ENCODE results near the gene ZWINT. TPM values are rescaled to one million over a fixed set of nuclear protein-coding genes. Genes with fewer than 3 reads are reported as not detected.

The ZWINT gene
- polyA plus RNA-seq, 2 of the 4 experiments (the other 2 are of a cell fraction): 78.8 to 116 TPM

DNA sequence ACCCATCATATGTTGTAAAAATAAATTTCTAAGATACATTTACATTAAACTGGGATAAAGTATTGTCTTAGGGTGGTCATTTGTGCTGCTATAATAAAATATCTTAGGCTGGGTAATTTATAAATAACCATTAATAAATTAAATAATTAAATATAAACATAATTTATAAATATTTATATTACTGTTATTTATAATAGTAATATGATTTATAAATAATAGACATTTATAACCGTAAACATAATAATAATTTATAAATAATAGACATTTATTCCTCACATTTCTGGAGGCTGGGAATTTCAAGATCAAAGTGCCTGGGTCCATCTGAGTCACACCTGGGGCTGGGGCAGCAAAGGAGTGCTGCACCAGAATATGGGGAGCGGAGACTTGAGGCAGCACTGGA lies 31.1 kb downstream of the ZWINT start:
- ATAC-seq: no peak
- DNase-seq (ENCODE audit: low read depth in 1 of 2, low spot score in 1 of 2): no peak
- WGBS (ENCODE audit: missing lambda C conversion rate): 66% methylated on average over 2 of the region's 2 CpGs

DNA sequence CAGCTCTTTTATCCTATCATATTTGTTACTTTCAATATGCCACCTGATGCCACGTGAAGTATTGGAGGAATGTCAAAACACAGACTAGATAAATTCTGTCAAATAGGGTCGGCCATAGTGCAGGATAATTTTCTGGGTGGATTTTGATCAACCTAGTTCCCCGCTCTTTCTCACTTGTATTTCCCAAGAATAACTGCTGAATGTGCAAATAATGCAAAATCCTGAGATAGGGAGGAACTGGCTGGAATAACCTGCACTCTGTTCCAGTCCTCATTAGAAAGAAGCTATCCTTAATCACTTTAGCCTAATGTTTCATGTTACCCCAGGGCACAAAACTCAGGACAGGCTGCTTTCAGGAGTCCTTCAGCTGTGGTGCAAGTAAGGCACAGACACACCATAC lies 33.9 kb downstream of the ZWINT start:
- no peak for FAIRE-seq
- ATAC-seq: no peak
- TF ChIP-seq MAFK (IDR thresholded peaks at IDR 0.05; ENCODE audit: partially characterized antibody): peak; percentile 86
- TF ChIP-seq ZFP36 (IDR thresholded peaks at IDR 0.05; ENCODE audit: borderline replicate concordance, partially characterized antibody): no peak
- no peaks in the 10 kb centered on the region for H3K4me1 ChIP-seq
- H3K4me2 ChIP-seq: no peak overlapping the region
- POLR2A ChIA-PET: no interaction called here
- WGBS (ENCODE audit: missing lambda C conversion rate): 7% methylated on average over 3 of the region's 3 CpGs
- H3K27ac ChIP-seq: no peak overlapping the region
- DNase-seq (ENCODE audit: low read depth in 1 of 2, low spot score in 1 of 2): no peak
- no peaks in the 10 kb centered on the region for H3K9me3 ChIP-seq
- CTCF ChIA-PET: no interaction called here
- no peak overlapping the region for H3K4me3 ChIP-seq

More for the DNA sequence above, 31.1 kb downstream of the ZWINT start:
- no peaks in the 10 kb centered on the region for H3K4me1 ChIP-seq
- no peak for FAIRE-seq
- ChIA-PET CTCF (no interaction called here), POLR2A (no interaction called here)
- no peaks in the 10 kb centered on the region for H3K9me3 ChIP-seq
- no peak for TF ChIP-seq FOSL2 (IDR thresholded peaks at IDR 0.05)
- no peak for TF ChIP-seq FOSL2 (CRISPR knock-in tag; IDR thresholded peaks at IDR 0.05)
- TF ChIP-seq HOXB5 (CRISPR knock-in tag; IDR thresholded peaks at IDR 0.05): no peak
- TF ChIP-seq RARB (CRISPR knock-in tag; IDR thresholded peaks at IDR 0.05): no peak
- TF ChIP-seq RAD21 (conservative IDR thresholded peaks at IDR 0.05 in 1 of 2, IDR thresholded peaks at IDR 0.05 in 1 of 2): no peak
- TF ChIP-seq ZNF302 (CRISPR knock-in tag; IDR thresholded peaks at IDR 0.05): no peak
- TF ChIP-seq SMC3 (IDR thresholded peaks at IDR 0.05): no peak
- TF ChIP-seq PHF8 (IDR thresholded peaks at IDR 0.05; ENCODE audit: borderline replicate concordance, low read depth): no peak
- no peak for TF ChIP-seq RCOR1 (IDR thresholded peaks at IDR 0.05; ENCODE audit: low read depth, low read length)
- no peak overlapping the region for H3K4me2 ChIP-seq
- H3K27ac ChIP-seq: no peak overlapping the region
- H3K4me3 ChIP-seq: no peak overlapping the region

DNA sequence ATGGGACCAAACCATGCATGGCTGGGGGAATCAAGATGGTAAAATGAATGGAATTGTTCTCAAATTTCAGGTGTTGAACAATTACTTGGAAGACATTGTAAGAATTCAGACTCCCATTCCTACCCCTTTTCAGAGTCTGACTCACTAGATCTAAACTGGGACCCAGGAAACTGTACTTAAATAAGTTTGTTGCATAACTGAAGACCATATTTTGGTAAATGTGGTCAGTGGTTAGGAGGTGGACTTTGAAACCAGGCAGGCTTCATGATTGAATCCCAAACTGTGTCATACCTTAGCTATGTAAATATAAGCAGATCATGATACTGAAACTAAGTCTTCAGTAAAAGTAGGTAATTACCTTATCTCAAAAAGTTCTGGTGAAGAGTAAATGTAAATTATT lies 41.7 kb downstream of the ZWINT start:
- H3K4me2 ChIP-seq: no peak overlapping the region
- POLR2A ChIA-PET: no interaction called here
- FAIRE-seq: no peak
- DNase-seq (ENCODE audit: low read depth in 1 of 2, low spot score in 1 of 2): peak in 1 of 2 experiments; percentile 2
- no peak overlapping the region for H3K27ac ChIP-seq
- ATAC-seq: no peak
- no peaks in the 10 kb centered on the region for H3K4me1 ChIP-seq
- no peaks in the 10 kb centered on the region for H3K9me3 ChIP-seq
- CTCF ChIA-PET: no interaction called here
- no peak overlapping the region for H3K4me3 ChIP-seq
- TF ChIP-seq PHF8 (IDR thresholded peaks at IDR 0.05; ENCODE audit: borderline replicate concordance, low read depth) (no peak), ZFP36 (IDR thresholded peaks at IDR 0.05; ENCODE audit: borderline replicate concordance, partially characterized antibody) (no peak), FOXS1 (CRISPR knock-in tag; IDR thresholded peaks at IDR 0.05) (no peak), RNF2 (IDR thresholded peaks at IDR 0.05; ENCODE audit: borderline replicate concordance, low read depth) (no peak), BHLHE40 (IDR thresholded peaks at IDR 0.05; ENCODE audit: low read depth, low read length) (no peak), RCOR1 (IDR thresholded peaks at IDR 0.05; ENCODE audit: low read depth, low read length) (no peak)
- TF ChIP-seq, protein P1, sequence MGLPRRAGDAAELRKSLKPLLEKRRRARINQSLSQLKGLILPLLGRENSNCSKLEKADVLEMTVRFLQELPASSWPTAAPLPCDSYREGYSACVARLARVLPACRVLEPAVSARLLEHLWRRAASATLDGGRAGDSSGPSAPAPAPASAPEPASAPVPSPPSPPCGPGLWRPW (IDR thresholded peaks at IDR 0.05): no peak
- TF ChIP-seq, protein P2, sequence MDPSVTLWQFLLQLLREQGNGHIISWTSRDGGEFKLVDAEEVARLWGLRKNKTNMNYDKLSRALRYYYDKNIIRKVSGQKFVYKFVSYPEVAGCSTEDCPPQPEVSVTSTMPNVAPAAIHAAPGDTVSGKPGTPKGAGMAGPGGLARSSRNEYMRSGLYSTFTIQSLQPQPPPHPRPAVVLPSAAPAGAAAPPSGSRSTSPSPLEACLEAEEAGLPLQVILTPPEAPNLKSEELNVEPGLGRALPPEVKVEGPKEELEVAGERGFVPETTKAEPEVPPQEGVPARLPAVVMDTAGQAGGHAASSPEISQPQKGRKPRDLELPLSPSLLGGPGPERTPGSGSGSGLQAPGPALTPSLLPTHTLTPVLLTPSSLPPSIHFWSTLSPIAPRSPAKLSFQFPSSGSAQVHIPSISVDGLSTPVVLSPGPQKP (IDR thresholded peaks at IDR 0.05; ENCODE audit: low read depth, low read length): no peak

DNA sequence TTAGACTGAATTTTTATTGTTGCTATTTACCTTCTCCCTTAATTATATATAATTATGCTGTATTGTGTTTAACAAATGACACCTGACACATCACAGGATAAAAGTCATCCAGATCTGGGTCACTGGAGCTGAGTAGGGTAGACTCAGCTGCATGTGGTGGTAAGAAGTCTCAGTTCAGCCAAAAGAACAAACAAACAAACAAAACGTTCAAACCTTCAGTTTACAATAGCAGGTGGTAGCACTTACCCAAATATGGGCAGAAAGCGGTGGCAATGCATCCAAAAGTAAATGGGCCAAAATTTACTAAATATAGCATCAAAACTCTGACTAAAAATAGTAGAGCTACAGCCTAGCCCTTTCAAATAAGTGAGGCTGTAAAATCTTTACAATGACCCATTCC lies 42.2 kb downstream of the ZWINT start:
- DNase-seq (ENCODE audit: low read depth in 1 of 2, low spot score in 1 of 2): no peak
- H3K27ac ChIP-seq: no peak overlapping the region
- no peaks in the 10 kb centered on the region for H3K4me1 ChIP-seq
- ATAC-seq: no peak
- CTCF ChIA-PET: interaction anchor here (0.6 kb wide), 1 partner anchor 1597 kb away, joined by 3 read pairs; no protein-coding TSS in a partner anchor
- FAIRE-seq: no peak
- H3K9me3 ChIP-seq: no peaks in the 10 kb centered on the region
- no peak overlapping the region for H3K4me2 ChIP-seq
- POLR2A ChIA-PET: no interaction called here
- 6% methylated on average over 2 of the region's 2 CpGs for WGBS (ENCODE audit: missing lambda C conversion rate)
- H3K4me3 ChIP-seq: no peak overlapping the region
- TF ChIP-seq, protein P3, sequence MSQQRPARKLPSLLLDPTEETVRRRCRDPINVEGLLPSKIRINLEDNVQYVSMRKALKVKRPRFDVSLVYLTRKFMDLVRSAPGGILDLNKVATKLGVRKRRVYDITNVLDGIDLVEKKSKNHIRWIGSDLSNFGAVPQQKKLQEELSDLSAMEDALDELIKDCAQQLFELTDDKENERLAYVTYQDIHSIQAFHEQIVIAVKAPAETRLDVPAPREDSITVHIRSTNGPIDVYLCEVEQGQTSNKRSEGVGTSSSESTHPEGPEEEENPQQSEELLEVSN (IDR thresholded peaks at IDR 0.05; ENCODE audit: borderline replicate concordance, low read depth): no peak
- no peak for TF ChIP-seq KDM5A (IDR thresholded peaks at IDR 0.05)
- TF ChIP-seq MYC (IDR thresholded peaks at IDR 0.05; ENCODE audit: borderline replicate concordance, low read length): no peak
- TF ChIP-seq RARB (CRISPR knock-in tag; IDR thresholded peaks at IDR 0.05): no peak
- TF ChIP-seq, protein P4, sequence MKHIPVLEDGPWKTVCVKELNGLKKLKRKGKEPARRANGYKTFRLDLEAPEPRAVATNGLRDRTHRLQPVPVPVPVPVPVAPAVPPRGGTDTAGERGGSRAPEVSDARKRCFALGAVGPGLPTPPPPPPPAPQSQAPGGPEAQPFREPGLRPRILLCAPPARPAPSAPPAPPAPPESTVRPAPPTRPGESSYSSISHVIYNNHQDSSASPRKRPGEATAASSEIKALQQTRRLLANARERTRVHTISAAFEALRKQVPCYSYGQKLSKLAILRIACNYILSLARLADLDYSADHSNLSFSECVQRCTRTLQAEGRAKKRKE (CRISPR knock-in tag; IDR thresholded peaks at IDR 0.05; ENCODE audit: low read depth): no peak
- no peak for TF ChIP-seq ZC3H11A (IDR thresholded peaks at IDR 0.05)
- no peak for TF ChIP-seq EHF (CRISPR knock-in tag; IDR thresholded peaks at IDR 0.05)
- no peak for TF ChIP-seq RAD21 (conservative IDR thresholded peaks at IDR 0.05 in 1 of 2, IDR thresholded peaks at IDR 0.05 in 1 of 2)
- TF ChIP-seq RCOR1 (IDR thresholded peaks at IDR 0.05; ENCODE audit: low read depth, low read length): no peak
- TF ChIP-seq CEBPB (IDR thresholded peaks at IDR 0.05): no peak
- no peak for TF ChIP-seq POLR2AphosphoS2 (conservative IDR thresholded peaks at IDR 0.05; ENCODE audit: low read length)
- TF ChIP-seq, protein P5, sequence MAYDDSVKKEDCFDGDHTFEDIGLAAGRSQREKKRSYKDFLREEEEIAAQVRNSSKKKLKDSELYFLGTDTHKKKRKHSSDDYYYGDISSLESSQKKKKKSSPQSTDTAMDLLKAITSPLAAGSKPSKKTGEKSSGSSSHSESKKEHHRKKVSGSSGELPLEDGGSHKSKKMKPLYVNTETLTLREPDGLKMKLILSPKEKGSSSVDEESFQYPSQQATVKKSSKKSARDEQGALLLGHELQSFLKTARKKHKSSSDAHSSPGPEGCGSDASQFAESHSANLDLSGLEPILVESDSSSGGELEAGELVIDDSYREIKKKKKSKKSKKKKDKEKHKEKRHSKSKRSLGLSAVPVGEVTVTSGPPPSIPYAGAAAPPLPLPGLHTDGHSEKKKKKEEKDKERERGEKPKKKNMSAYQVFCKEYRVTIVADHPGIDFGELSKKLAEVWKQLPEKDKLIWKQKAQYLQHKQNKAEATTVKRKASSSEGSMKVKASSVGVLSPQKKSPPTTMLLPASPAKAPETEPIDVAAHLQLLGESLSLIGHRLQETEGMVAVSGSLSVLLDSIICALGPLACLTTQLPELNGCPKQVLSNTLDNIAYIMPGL (CRISPR knock-in tag; IDR thresholded peaks at IDR 0.05; ENCODE audit: borderline replicate concordance): no peak
- no peak for TF ChIP-seq POLR2A (IDR thresholded peaks at IDR 0.05; ENCODE audit: low read length)
- TF ChIP-seq HOXB13 (CRISPR knock-in tag; IDR thresholded peaks at IDR 0.05; ENCODE audit: low read depth): no peak
- no peak for TF ChIP-seq SMC3 (IDR thresholded peaks at IDR 0.05)
